Keratinocyte (primary cell): ENCODE results near the gene NPY4R2.
"Not testable (repeated sequence)": the region's sequence is repeated elsewhere in the genome, so short reads cannot be mapped to it uniquely, and the experiment has no call there.

Experiments
- EZH2 ChIP-seq: IDR thresholded peaks from one replicate; pipeline ENCODE4 v1.6.1; 2012; ENCODE audit warnings: inconsistent platforms, mild to moderate bottlenecking, low read length, moderate library complexity
- TF ChIP-seq, protein P1 (sequence below), 3 experiments: IDR thresholded peaks in 1 of 3; conservative IDR thresholded peaks in 1 of 3; optimal IDR thresholded peaks in 1 of 3; 2 replicates in 2 of 3; 3 replicates in 1 of 3; pipeline versions ENCODE3 to v1.5.1; 2011; ENCODE audit warnings: low read length in 3 of 3, mild to moderate bottlenecking in 3 of 3, moderate library complexity in 2 of 3, control low read depth in 1 of 3, inconsistent platforms in 1 of 3; ENCODE audit not compliant: insufficient read depth in 2 of 3; ENCODE audit errors: extremely low read depth in 1 of 3

DNA sequence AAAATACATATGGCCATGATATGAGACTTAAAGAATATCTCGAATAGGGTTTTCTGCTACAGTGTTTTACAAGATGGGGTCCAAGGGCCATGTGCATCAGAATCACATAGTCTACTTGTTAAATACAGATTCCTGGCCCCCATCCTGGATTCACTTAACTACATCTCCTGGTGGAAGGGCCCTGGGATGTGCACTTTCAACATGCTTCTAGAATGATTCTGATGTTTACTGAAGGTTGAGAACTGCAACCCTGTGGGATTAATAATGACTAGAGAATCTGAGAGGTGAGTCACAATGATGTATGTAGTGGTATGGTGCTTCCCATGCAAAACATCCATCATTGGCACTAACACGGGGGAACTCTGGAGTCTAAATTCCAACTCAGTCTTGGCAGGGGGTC is 2.1 kb downstream of the NPY4R2 start:
- TF ChIP-seq, protein P1, sequence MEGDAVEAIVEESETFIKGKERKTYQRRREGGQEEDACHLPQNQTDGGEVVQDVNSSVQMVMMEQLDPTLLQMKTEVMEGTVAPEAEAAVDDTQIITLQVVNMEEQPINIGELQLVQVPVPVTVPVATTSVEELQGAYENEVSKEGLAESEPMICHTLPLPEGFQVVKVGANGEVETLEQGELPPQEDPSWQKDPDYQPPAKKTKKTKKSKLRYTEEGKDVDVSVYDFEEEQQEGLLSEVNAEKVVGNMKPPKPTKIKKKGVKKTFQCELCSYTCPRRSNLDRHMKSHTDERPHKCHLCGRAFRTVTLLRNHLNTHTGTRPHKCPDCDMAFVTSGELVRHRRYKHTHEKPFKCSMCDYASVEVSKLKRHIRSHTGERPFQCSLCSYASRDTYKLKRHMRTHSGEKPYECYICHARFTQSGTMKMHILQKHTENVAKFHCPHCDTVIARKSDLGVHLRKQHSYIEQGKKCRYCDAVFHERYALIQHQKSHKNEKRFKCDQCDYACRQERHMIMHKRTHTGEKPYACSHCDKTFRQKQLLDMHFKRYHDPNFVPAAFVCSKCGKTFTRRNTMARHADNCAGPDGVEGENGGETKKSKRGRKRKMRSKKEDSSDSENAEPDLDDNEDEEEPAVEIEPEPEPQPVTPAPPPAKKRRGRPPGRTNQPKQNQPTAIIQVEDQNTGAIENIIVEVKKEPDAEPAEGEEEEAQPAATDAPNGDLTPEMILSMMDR (optimal IDR thresholded peaks at IDR 0.05 in 1 of 3, IDR thresholded peaks at IDR 0.05 in 1 of 3, conservative IDR thresholded peaks at IDR 0.05 in 1 of 3; ENCODE audit: extremely low read depth in 1 of 3, insufficient read depth in 2 of 3, low read length in 3 of 3): not testable (repeated sequence)
- TF ChIP-seq EZH2: not testable (repeated sequence)
